ENCODE data around the gene CASP8.

The CASP8 gene

GRCh38 chr2:201228912-201229290 is 31.4 kb upstream of the CASP8 start:
- no peak overlapping the region for H3K9ac ChIP-seq
- H3K79me2 ChIP-seq (ENCODE audit: insufficient read depth, low read depth), result peaks cover 6% of the 10 kb centered on the region
- no peak for TF ChIP-seq CTCF (conservative IDR thresholded peaks at IDR 0.05; ENCODE audit: low read depth, low read length)
- no peak overlapping the region for H3K4me3 ChIP-seq (IDR thresholded peaks at IDR 0.05; ENCODE audit: insufficient read depth, low read depth, low read length)
- no peaks in the 10 kb centered on the region for H3K36me3 ChIP-seq (ENCODE audit: insufficient read depth)
- H4K20me1 ChIP-seq (ENCODE audit: insufficient read depth), result no peaks in the 10 kb centered on the region
- H3K27ac ChIP-seq, result no peak overlapping the region
- H3K27me3 ChIP-seq (ENCODE audit: insufficient read depth, low read depth), result no peaks in the 10 kb centered on the region
- no peak overlapping the region for H2AFZ ChIP-seq (ENCODE audit: low read depth)
- peaks cover 70% of the 10 kb centered on the region for H3K4me1 ChIP-seq (ENCODE audit: low read depth, poor library complexity, severe bottlenecking)
- no peak overlapping the region for H3K4me2 ChIP-seq

GRCh38 chr2:201231781-201232466 is 28.4 kb upstream of the CASP8 start:
- H3K4me3 ChIP-seq (IDR thresholded peaks at IDR 0.05; ENCODE audit: insufficient read depth, low read depth, low read length), result peak overlapping the region; percentile 33
- H3K9ac ChIP-seq, result peak overlapping the region; percentile 37; the same call in 1 of the 2 replicates
- H3K4me2 ChIP-seq, result peak overlapping the region; percentile 93

GRCh38 chr2:201232467-201232815 is 27.9 kb upstream of the CASP8 start:
- H2AFZ ChIP-seq (ENCODE audit: low read depth), result peak overlapping the region; percentile 64; the same call in 1 of the 2 replicates
- TF ChIP-seq CTCF (conservative IDR thresholded peaks at IDR 0.05; ENCODE audit: low read depth, low read length), result peak; percentile 1; the same call in 1 of the 2 replicates

More at GRCh38 chr2:201231781-201232466, 28.4 kb upstream of the CASP8 start:
- peak; percentile 95 for TF ChIP-seq CTCF (conservative IDR thresholded peaks at IDR 0.05; ENCODE audit: low read depth, low read length)
- peak overlapping the region; percentile 78 for H3K27ac ChIP-seq
- H3K27me3 ChIP-seq (ENCODE audit: insufficient read depth, low read depth), result no peaks in the 10 kb centered on the region
- peak overlapping the region; percentile 64 for H2AFZ ChIP-seq (ENCODE audit: low read depth)
- 0 out of 2 replicates have a peak, but pooled peaks cover 3% of the 10 kb centered on the region for H4K20me1 ChIP-seq (ENCODE audit: insufficient read depth)
- H3K79me2 ChIP-seq (ENCODE audit: insufficient read depth, low read depth), result peaks cover 37% of the 10 kb centered on the region
- no peaks in the 10 kb centered on the region for H3K36me3 ChIP-seq (ENCODE audit: insufficient read depth)
- peaks cover 63% of the 10 kb centered on the region for H3K4me1 ChIP-seq (ENCODE audit: low read depth, poor library complexity, severe bottlenecking)

GRCh38 chr2:201233192-201233811 is 27.0 kb upstream of the CASP8 start:
- TF ChIP-seq CTCF (conservative IDR thresholded peaks at IDR 0.05; ENCODE audit: low read depth, low read length), result no peak
- peaks cover 50% of the 10 kb centered on the region for H3K79me2 ChIP-seq (ENCODE audit: insufficient read depth, low read depth)
- H2AFZ ChIP-seq (ENCODE audit: low read depth), result peak overlapping the region; percentile 16; the same call in 1 of the 2 replicates
- no peaks in the 10 kb centered on the region for H3K27me3 ChIP-seq (ENCODE audit: insufficient read depth, low read depth)
- peaks cover 68% of the 10 kb centered on the region for H3K4me1 ChIP-seq (ENCODE audit: low read depth, poor library complexity, severe bottlenecking)
- no peaks in the 10 kb centered on the region; the same call in 1 of the 2 replicates for H3K36me3 ChIP-seq (ENCODE audit: insufficient read depth)
- H3K4me2 ChIP-seq, result peak overlapping the region; percentile 97
- peak overlapping the region; percentile 79 for H3K9ac ChIP-seq
- H4K20me1 ChIP-seq (ENCODE audit: insufficient read depth), result peaks cover 3% of the 10 kb centered on the region; the same call in 1 of the 2 replicates
- H3K27ac ChIP-seq, result peak overlapping the region; percentile 78
- peak overlapping the region; percentile 81 for H3K4me3 ChIP-seq (IDR thresholded peaks at IDR 0.05; ENCODE audit: insufficient read depth, low read depth, low read length)

More at GRCh38 chr2:201232467-201232815, 27.9 kb upstream of the CASP8 start:
- Histone ChIP-seq H3K4me2 (peak overlapping the region; percentile 93), H3K27ac (peak overlapping the region; percentile 78; the same call in 1 of the 2 replicates), H3K4me1 (ENCODE audit: low read depth, poor library complexity, severe bottlenecking) (peaks cover 64% of the 10 kb centered on the region), H3K27me3 (ENCODE audit: insufficient read depth, low read depth) (no peaks in the 10 kb centered on the region), H3K9ac (0 out of 2 replicates have a peak overlapping the region, but pooled peaks have one; percentile 37), H3K79me2 (ENCODE audit: insufficient read depth, low read depth) (peaks cover 42% of the 10 kb centered on the region), H4K20me1 (ENCODE audit: insufficient read depth) (peaks cover 3% of the 10 kb centered on the region; the same call in 1 of the 2 replicates), H3K36me3 (ENCODE audit: insufficient read depth) (no peaks in the 10 kb centered on the region; the same call in 1 of the 2 replicates), H3K4me3 (IDR thresholded peaks at IDR 0.05; ENCODE audit: insufficient read depth, low read depth, low read length) (peak overlapping the region; percentile 33)

All from KMS-11 (cell line).